A673 (cell line): Measurements from ENCODE around the gene CTXND1. TPM values are rescaled to one million over a fixed set of nuclear protein-coding genes. Genes with fewer than 3 reads are reported as not detected.

ENCODE experiments used
- BruUV-seq: library from RNA; stranded (reverse); fragments of 400-500 nt; replicated peaks from 2 replicates; lab custom pipeline; 2021; lab: Mats Ljungman, UMichigan
- CTCF ChIA-PET: fragments of 300-600 bp; sonication (Branson Sonifier 250); formaldehyde crosslinking; loops from one replicate; lab custom pipeline; 2022; ENCODE audit warnings: antibody characterized with exemption; lab: Charles Lee
- POLR2A ChIA-PET: fragments of 300-600 bp; sonication (Branson Sonifier 250); formaldehyde crosslinking; loops from one replicate; lab custom pipeline; 2022; ENCODE audit warnings: antibody characterized with exemption; ENCODE audit not compliant: low non-redundant PET; lab: Charles Lee
- DNase-seq: peaks from one replicate; pipeline ENCODE4 v3.0.0-alpha.2; 2015; ENCODE audit warnings: low spot score
- H3K27ac ChIP-seq: fragments of 200-600 bp; sonication (generic); 2 replicates; pipeline ENCODE4 v1.5.1; 2016; ENCODE audit warnings: mixed run types, low read depth, mild to moderate bottlenecking, mixed read lengths, antibody characterized with exemption, low read length; ENCODE audit not compliant: poor library complexity, severe bottlenecking
- H3K27me3 ChIP-seq: fragments of 200-600 bp; sonication (generic); replicated peaks from 2 replicates; pipeline ENCODE4 v1.6.1; 2017; ENCODE audit warnings: mixed run types, low read depth, mild to moderate bottlenecking, mixed read lengths, antibody characterized with exemption, low read length; ENCODE audit not compliant: insufficient read depth, poor library complexity
- H3K36me3 ChIP-seq: fragments of 200-600 bp; sonication (generic); 2 replicates; pipeline ENCODE4 v1.6.1; 2016; ENCODE audit warnings: mixed run types, mild to moderate bottlenecking, mixed read lengths, antibody characterized with exemption, low read length; ENCODE audit not compliant: insufficient read depth, poor library complexity, severe bottlenecking
- H3K4me1 ChIP-seq: fragments of 200-600 bp; sonication (generic); 2 replicates; pipeline ENCODE4 v1.6.1; 2017; ENCODE audit warnings: mixed run types, mild to moderate bottlenecking, mixed read lengths, antibody characterized with exemption, low read length; ENCODE audit not compliant: insufficient read depth, poor library complexity, severe bottlenecking
- H3K4me3 ChIP-seq: fragments of 200-600 bp; sonication (generic); 2 replicates; pipeline ENCODE4 v1.5.1; 2016; ENCODE audit warnings: low read depth, mixed run types, mild to moderate bottlenecking, mixed read lengths, low read length; ENCODE audit not compliant: poor library complexity, severe bottlenecking
- H3K9me3 ChIP-seq: fragments of 200-600 bp; sonication (generic); 2 replicates; pipeline ENCODE4 v1.6.1; 2016; ENCODE audit warnings: mixed run types, low read depth, mild to moderate bottlenecking, mixed read lengths, antibody characterized with exemption, low read length; ENCODE audit not compliant: poor library complexity, severe bottlenecking
- EZH2 ChIP-seq: fragments of 200-600 bp; sonication (generic); IDR thresholded peaks from 2 replicates; pipeline ENCODE4 v1.6.1; 2017; ENCODE audit warnings: borderline replicate concordance, low read depth, mild to moderate bottlenecking, mixed read lengths, antibody characterized with exemption, low read length; ENCODE audit not compliant: poor library complexity, severe bottlenecking
- intact Hi-C: fragments of 100-400 bp; cut with micrococcal nuclease; formaldehyde crosslinking; loops from one replicate; pipeline ENCODE4 v1.10.0; 2022; ENCODE audit not compliant: unreplicated experiment
- total RNA-seq: library from RNA; stranded (reverse); gene quantifications from 2 replicates; pipeline ENCODE4 v1.2.3, GENCODE V29; 2021
- TF ChIP-seq, protein P1 (sequence below): fragments of 300-800, 200-600 bp; sonication (generic); conservative IDR thresholded peaks from 2 replicates; pipeline ENCODE4 v1.5.1; 2017; ENCODE audit warnings: low read depth, mild to moderate bottlenecking, antibody characterized with exemption, low read length, moderate library complexity, mixed read lengths

Gene CTXND1
- total RNA-seq, 1 experiment from 2014 or later: not detected

DNA sequence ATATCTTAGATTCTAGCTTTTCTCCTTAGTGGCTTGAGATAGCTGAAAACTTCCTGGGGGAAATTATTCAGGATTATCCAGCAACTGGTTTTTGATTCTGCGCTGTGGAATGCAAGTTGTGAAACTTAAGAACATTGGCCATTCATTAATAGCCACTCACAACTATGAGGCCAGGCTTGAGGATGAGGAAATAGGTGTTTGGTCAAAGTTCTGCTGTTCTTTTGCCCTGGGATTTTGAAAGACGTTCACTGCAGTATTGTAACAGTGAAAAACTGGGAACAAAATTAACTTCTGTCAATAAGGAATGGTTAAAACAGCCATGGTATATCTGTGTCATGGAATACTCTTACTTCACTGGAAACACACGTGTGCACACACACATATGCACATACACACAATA lies 44.1 kb downstream of the CTXND1 start:
- CTCF ChIA-PET: no interaction called here
- Histone ChIP-seq H3K36me3 (no peaks in the 10 kb centered on the region), H3K9me3 (no peaks in the 10 kb centered on the region), H3K4me3 (no peak overlapping the region), H3K27me3 (peaks cover 71% of the 10 kb centered on the region), H3K27ac (no peak overlapping the region), H3K4me1 (no peaks in the 10 kb centered on the region)
- intact Hi-C loops: no loop called here
- DNase-seq: no peak
- POLR2A ChIA-PET: no interaction called here
- BruUV-seq: no TSS peak
- TF ChIP-seq, protein P1, sequence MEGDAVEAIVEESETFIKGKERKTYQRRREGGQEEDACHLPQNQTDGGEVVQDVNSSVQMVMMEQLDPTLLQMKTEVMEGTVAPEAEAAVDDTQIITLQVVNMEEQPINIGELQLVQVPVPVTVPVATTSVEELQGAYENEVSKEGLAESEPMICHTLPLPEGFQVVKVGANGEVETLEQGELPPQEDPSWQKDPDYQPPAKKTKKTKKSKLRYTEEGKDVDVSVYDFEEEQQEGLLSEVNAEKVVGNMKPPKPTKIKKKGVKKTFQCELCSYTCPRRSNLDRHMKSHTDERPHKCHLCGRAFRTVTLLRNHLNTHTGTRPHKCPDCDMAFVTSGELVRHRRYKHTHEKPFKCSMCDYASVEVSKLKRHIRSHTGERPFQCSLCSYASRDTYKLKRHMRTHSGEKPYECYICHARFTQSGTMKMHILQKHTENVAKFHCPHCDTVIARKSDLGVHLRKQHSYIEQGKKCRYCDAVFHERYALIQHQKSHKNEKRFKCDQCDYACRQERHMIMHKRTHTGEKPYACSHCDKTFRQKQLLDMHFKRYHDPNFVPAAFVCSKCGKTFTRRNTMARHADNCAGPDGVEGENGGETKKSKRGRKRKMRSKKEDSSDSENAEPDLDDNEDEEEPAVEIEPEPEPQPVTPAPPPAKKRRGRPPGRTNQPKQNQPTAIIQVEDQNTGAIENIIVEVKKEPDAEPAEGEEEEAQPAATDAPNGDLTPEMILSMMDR: no peak
- no peak for TF ChIP-seq EZH2

DNA sequence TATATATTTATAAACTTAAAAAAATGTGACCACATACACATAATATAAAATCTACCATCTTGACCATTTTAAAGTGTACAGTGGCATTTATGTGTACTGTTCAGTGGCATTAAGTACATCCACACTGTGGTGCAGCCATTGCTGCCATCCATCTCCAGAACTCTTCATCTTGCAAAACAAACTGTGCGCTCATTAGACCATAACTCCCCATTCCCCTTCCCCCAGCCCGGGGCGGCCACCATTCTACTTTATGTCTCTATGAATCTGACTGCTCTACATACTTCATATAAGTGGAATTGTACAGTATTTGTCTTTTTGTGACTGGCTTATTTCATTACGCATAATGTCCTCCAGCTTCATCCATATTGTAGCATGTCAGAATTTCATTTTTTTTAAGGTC lies 47.8 kb downstream of the CTXND1 start:
- no peaks in the 10 kb centered on the region for H3K36me3 ChIP-seq
- TF ChIP-seq EZH2: no peak
- TF ChIP-seq, protein P1: no peak
- no peaks in the 10 kb centered on the region for H3K9me3 ChIP-seq
- ChIA-PET POLR2A (no interaction called here), CTCF (no interaction called here)
- peaks cover 57% of the 10 kb centered on the region for H3K27me3 ChIP-seq
- H3K4me3 ChIP-seq: no peak overlapping the region
- intact Hi-C loops: no loop called here
- H3K4me1 ChIP-seq: no peaks in the 10 kb centered on the region
- no TSS peak for BruUV-seq
- no peak overlapping the region for H3K27ac ChIP-seq
- no peak for DNase-seq

DNA sequence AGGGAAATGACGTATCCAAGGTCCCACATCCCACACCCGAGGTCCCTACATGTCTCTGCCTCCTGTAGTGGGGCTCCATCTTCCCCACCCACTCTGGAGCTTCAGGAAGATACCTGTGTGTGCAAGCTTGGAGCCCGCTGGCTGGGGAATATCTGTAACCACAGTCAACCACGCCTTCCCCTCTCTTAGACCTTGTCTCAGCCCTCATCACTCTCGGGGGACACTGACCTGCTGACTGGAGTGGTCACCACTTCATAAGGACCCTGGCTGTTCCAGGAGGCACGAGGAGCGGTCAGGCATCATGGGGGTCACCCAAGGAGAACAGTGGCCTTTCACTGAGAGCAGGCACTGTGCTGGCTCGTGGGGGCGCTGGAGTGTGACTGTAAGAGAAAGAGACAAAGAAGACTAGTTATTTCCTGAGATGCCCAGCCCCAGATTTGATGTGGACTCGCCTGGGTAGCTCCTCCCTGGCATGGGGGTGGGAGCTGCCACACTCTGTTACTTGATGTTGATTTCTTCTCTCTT lies 48.6 kb downstream of the CTXND1 start:
- Histone ChIP-seq H3K4me3 (no peak overlapping the region), H3K9me3 (no peaks in the 10 kb centered on the region), H3K4me1 (no peaks in the 10 kb centered on the region), H3K27me3 (peaks cover 57% of the 10 kb centered on the region), H3K36me3 (no peaks in the 10 kb centered on the region), H3K27ac (no peak overlapping the region)
- ChIA-PET CTCF (interaction anchor here (0.7 kb wide), 1 partner anchor 979 kb away, joined by 8 read pairs; no protein-coding TSS in a partner anchor), POLR2A (no interaction called here)
- intact Hi-C loops: no loop called here
- TF ChIP-seq EZH2: no peak
- TF ChIP-seq, protein P1: no peak
- no TSS peak for BruUV-seq
- DNase-seq: no peak
